NCI-H1105 (cell line): ENCODE measurements around the gene KLHL29.
"Not testable (repeated sequence)": the region's sequence is repeated elsewhere in the genome, so short reads cannot be mapped to it uniquely, and the experiment has no call there.

Experiments
- DNase-seq: peaks from one replicate; lab custom pipeline; 2025; lab: John Stamatoyannopoulos, UW

KLHL29 gene

GRCh38 chr2:23719716-23720115 is 334.7 kb downstream of the KLHL29 start:
- DNase-seq: no peak

- DNase-seq: no peak
Observed at GRCh38 chr2:23720705-23721453, 335.9 kb downstream of the KLHL29 start.

DNA sequence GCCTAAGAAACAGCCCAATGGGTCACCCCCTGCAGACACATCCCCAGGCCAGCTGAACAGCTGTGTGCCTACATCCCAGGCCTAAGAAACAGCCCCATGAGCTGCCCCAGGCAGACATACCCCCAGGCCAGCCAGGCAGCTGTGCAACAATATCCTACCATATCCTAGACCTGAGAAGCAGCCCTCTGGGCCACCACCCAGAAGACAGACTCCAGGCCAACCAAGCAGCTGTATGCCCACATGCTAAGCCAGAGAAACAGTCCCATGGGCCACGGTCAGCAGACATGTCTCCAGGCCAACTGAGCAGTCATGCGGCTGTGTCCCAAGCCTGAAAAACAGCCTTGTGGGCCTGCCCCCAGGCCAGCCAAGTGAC is 336.5 kb downstream of the KLHL29 start:
- no peak for DNase-seq

DNA sequence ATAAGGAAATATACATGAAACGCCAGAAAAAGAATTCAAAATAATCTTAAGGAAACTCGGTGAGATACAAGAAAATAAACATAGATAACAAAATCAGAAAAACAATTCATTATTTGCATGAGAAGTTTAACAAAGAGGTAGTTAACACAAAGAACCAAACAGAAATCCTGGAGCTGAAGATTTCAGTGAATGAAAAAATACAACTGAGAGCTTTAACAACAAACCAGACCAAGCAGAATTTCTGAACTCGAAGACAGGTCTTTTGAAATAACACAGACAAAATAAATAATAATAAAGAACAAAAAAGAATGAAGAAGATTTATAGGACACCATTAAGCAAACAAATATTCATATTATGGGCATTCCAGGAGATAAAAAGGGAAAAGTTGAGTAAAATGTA is 337.3 kb downstream of the KLHL29 start:
- no peak for DNase-seq

GRCh38 chr2:23723029-23723428 is 338.1 kb downstream of the KLHL29 start:
- DNase-seq: not testable (repeated sequence)

DNA sequence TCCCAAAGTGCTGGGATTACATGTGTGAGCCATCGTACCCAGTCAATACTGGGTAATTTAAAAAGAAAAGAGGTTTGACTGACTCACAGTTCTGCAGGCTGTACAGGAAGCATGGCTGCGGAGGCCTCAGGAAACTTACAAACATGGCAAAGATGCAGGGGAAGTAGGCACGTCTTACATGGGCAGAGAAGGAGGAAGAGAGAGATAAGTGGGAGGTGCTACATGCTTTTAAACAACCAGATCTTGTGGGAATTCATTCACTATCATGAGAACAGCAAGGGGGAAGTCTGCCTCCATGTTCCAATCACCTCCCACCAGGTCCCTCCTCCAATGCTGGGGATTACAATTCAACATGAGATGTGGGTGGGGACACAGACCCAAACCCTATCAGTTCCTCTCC is 349.4 kb downstream of the KLHL29 start:
- no peak for DNase-seq

DNA sequence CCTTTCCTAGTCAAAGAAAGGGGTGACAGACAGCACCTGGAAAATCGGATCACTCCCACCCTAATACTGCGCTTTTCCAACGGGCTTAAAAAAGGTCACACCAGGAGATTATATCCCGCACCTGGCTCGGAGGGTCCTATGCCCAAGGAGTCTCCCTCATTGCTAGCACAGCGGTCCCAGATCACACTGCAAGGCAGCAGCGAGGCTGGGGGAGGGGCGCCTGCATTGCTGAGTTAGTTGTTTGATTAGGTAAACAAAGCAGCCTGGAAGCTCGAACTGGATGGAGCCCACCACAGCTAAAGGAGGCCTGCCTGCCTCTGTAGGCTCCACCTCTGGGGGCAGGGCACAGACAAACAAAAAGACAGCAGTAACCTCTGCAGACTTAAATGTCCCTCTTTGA is 351.8 kb downstream of the KLHL29 start:
- not testable (repeated sequence) for DNase-seq

DNA sequence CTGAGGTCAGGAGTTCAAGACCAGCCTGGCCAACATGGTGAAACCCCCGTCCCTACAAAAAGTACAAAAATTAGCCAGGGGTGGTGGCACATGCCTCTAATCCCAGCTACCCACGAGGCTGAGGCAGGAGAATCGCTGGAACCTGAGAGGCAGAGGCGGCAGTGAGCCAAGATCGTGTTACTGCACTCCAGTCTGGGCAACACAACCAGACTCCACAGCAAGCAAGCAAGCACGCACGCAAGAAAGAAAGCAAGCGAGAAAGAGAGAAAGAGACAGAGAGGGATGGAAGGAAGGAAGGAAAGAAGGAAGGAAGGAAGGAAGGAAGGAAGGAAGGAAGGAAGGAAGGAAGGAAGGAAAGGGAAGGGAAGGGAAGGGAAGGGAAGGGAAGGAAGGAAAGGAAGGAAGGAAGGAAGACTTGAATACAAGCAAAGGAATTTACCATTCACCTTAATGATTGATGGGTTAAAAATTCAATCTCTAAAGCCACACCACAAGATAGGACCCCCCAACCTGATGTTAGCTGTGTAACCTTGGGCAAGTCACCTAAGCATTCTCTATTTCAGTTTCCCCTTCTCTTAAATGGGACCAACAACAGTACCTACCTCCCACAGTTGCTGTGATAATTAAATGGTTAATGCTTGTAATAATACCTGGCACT is 360.2 kb downstream of the KLHL29 start:
- no peak for DNase-seq

GRCh38 chr2:23745726-23746105 is 360.7 kb downstream of the KLHL29 start:
- DNase-seq: no peak

GRCh38 chr2:23746141-23746863 is 361.3 kb downstream of the KLHL29 start:
- DNase-seq: no peak

DNA sequence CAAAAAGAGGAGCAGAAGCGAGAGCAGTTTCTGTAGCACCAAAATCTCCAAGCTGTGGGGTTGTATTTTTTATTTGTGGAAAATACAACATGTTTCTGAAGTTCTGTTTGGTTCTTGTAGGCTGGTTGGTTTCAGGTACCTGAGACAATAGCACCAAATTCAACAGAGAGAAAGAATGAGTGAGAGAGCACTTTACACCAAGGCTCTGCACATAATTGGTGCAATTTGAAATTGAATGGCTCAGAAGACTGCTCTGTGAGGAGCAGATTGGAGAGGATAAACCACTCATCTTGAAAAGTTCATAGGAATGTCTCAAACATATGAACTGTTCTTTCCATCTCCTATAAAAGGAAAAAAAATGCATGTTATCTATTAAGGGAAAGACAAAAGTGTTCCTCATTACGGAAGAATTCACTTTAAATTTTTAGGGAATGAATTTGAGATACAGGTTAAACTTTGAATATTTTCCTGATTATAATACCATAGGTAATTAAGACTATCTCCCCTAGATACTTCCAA is 366.8 kb downstream of the KLHL29 start:
- no peak for DNase-seq

- DNase-seq: no peak
Observed at GRCh38 chr2:23753291-23754010, 368.5 kb downstream of the KLHL29 start.

GRCh38 chr2:23754970-23755369 is 370.0 kb downstream of the KLHL29 start:
- DNase-seq: no peak

DNA sequence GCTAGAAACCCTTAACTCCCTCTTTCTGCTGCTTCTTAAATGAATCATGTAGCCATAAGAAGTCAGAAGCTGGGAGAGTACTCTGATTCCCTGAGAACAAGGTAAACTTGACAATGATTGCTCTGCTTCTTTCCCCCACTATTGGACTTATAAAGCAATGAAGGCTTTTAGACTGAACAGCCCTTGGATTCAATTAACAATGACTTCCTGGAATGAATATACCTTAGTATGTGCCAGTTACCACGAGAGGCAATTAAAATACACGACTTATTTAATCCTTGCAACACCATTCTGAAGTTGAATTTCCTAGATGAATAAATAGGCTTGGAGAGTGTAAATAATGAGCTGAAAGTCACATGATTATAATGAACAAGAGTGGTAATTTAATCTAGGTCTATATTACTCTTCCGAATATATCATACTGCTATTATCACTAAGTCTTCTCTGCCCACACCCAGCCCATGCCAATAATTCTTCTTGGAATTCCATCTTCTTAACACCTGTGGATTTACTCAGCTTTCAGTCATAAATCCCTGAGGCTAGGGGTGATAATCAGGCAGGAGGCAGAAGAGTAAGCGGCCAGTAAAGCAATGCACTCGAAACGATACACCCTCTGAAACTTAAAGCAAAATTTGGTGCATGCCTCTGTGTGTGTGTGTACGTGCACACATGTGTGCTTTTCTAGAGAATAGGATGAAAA is 371.8 kb downstream of the KLHL29 start:
- no peak for DNase-seq

DNA sequence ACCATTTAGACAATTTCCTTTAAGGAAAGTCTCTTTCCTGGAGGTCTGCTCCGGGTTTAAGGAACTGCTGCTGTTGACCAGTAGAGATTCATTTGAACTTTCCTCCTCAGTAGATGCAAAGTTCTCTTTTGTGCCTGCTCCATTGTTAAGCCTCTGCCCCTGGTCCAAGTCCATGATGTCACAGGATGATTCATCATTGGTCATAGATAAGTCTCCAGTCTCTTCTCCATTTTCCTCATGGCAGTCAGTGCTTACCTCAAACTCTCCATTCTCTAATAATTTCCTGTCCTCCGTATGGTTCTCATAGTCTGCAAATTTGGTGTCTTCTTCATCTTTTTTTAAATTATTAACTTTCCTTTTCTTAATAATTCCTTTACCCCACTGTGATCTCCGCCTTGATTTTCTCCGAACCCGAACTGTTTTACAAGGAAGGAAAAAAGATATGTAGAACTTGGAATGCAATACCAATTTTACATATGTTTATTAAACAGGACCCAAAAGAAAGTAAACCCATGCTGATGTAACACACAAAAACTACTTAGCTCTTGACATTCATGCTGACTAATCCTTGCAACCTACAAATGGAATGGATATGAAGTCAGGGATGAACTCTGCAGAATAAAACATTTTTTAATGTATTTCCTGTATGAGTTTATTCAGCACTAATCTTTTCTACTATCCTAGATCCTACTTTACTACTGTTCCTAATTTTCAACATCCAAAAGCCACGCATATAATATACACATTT is 372.9 kb downstream of the KLHL29 start:
- DNase-seq: no peak
